MM.1S (cell line): ENCODE measurements around the gene IRX5.

Source experiments
- DNase-seq: peaks from one replicate; pipeline ENCODE4 v3.0.0-alpha.2; 2015
- H2AFZ ChIP-seq: fragments of 300-600 bp; sonication (generic); 2 replicates; pipeline ENCODE4 v1.6.0; 2016; ENCODE audit warnings: antibody characterized with exemption, low read length
- H3F3A ChIP-seq: fragments of 300-600 bp; sonication (generic); 2 replicates; pipeline ENCODE4 v1.6.1; 2016; ENCODE audit warnings: mild to moderate bottlenecking, antibody characterized with exemption, low read length, moderate library complexity, mixed read lengths; ENCODE audit not compliant: insufficient read depth
- H3K27ac ChIP-seq: fragments of 300-600 bp; sonication (generic); 2 replicates; pipeline ENCODE4 v1.5.1; 2016; ENCODE audit warnings: mild to moderate bottlenecking, low read length
- H3K27me3 ChIP-seq: fragments of 300-600 bp; sonication (generic); replicated peaks from 2 replicates; pipeline ENCODE4 v1.6.0; 2016; ENCODE audit warnings: low read length; ENCODE audit not compliant: insufficient read depth
- H3K36me3 ChIP-seq: fragments of 300-600 bp; sonication (generic); replicated peaks from 2 replicates; pipeline ENCODE4 v1.6.1; 2016; ENCODE audit warnings: mild to moderate bottlenecking, low read length, mixed read lengths; ENCODE audit not compliant: insufficient read depth
- H3K4me1 ChIP-seq: fragments of 300-600 bp; sonication (generic); 2 replicates; pipeline ENCODE4 v1.6.1; 2016; ENCODE audit warnings: low read length, mixed read lengths
- H3K4me2 ChIP-seq: fragments of 300-600 bp; sonication (generic); 2 replicates; pipeline ENCODE4 v1.6.0; 2016; ENCODE audit warnings: low read depth, low read length
- H3K4me3 ChIP-seq: fragments of 300-600 bp; sonication (generic); 2 replicates; pipeline ENCODE4 v1.5.1; 2016; ENCODE audit warnings: low read length, mixed read lengths
- H3K79me2 ChIP-seq: fragments of 300-600 bp; sonication (generic); 2 replicates; pipeline ENCODE4 v1.6.1; 2016; ENCODE audit warnings: mixed run types, low read length, mixed read lengths
- H3K9ac ChIP-seq: fragments of 300-600 bp; sonication (generic); 2 replicates; pipeline ENCODE4 v1.6.1; 2016; ENCODE audit warnings: low read length, mixed read lengths
- H3K9me2 ChIP-seq: fragments of 300-600 bp; sonication (generic); replicated peaks from 2 replicates; pipeline ENCODE4 v1.6.1; 2016; ENCODE audit warnings: mild to moderate bottlenecking, low read length, mixed read lengths; ENCODE audit not compliant: insufficient read depth
- H3K9me3 ChIP-seq: fragments of 300-600 bp; sonication (generic); replicated peaks from 2 replicates; pipeline ENCODE4 v1.6.1; 2016; ENCODE audit warnings: mild to moderate bottlenecking, low read length, mixed read lengths; ENCODE audit not compliant: insufficient read depth
- H4K20me1 ChIP-seq: fragments of 300-600 bp; sonication (generic); 2 replicates; pipeline ENCODE4 v1.6.1; 2016; ENCODE audit warnings: mild to moderate bottlenecking, low read length, moderate library complexity, mixed read lengths; ENCODE audit not compliant: insufficient read depth
- EZH2 ChIP-seq: fragments of 300-600 bp; sonication (generic); optimal IDR thresholded peaks from 2 replicates; pipeline ENCODE3; 2017; ENCODE audit warnings: low read depth, mild to moderate bottlenecking, antibody characterized with exemption, low read length, mixed read lengths
- EZH2phosphoT487 ChIP-seq: fragments of 300-600 bp; sonication (generic); IDR thresholded peaks from 2 replicates; pipeline ENCODE4 v1.6.1; 2018; ENCODE audit warnings: antibody characterized with exemption, low read length
- TF ChIP-seq, protein P1 (sequence below): fragments of 300-600 bp; sonication (generic); IDR thresholded peaks from 2 replicates; pipeline ENCODE4 v1.5.1; 2016; ENCODE audit warnings: antibody characterized with exemption, low read length, mixed read lengths

IRX5 gene

DNA sequence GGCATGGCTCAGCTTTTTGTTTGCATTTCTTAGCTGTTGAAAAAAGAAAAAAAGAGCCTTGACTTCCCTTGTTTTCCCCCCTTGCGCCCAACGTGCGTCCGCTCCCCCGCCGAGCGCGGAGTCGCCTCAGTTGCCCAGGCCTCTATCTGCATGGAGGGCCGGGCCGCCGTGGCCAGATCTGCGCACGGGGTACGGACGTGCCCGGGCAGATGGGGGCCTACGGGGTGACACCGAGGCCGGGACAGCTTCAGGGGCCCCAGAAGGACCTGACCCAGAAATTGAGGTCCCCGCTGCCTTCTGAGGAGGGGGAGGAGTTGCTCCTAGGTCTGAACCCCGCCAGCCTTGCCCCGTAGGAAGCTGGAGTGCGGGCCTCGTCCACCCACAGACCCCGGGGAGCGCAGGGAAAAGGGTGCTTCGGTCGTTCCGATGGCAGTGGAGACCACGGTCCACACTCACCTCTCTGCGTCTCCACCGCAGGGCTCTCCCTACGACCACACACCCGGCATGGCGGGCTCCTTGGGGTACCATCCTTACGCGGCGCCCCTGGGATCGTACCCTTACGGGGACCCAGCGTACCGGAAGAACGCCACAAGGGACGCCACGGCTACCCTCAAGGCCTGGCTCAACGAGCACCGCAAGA is 1.5 kb downstream of the IRX5 start:
- H3K4me1 ChIP-seq, result no peaks in the 10 kb centered on the region
- no peak for TF ChIP-seq EZH2phosphoT487
- TF ChIP-seq, protein P1, sequence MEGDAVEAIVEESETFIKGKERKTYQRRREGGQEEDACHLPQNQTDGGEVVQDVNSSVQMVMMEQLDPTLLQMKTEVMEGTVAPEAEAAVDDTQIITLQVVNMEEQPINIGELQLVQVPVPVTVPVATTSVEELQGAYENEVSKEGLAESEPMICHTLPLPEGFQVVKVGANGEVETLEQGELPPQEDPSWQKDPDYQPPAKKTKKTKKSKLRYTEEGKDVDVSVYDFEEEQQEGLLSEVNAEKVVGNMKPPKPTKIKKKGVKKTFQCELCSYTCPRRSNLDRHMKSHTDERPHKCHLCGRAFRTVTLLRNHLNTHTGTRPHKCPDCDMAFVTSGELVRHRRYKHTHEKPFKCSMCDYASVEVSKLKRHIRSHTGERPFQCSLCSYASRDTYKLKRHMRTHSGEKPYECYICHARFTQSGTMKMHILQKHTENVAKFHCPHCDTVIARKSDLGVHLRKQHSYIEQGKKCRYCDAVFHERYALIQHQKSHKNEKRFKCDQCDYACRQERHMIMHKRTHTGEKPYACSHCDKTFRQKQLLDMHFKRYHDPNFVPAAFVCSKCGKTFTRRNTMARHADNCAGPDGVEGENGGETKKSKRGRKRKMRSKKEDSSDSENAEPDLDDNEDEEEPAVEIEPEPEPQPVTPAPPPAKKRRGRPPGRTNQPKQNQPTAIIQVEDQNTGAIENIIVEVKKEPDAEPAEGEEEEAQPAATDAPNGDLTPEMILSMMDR, result no peak
- H3K9ac ChIP-seq, result no peak overlapping the region
- no peaks in the 10 kb centered on the region for H3K9me3 ChIP-seq
- no peak overlapping the region for H2AFZ ChIP-seq
- H3K27me3 ChIP-seq, result no peaks in the 10 kb centered on the region
- H3K36me3 ChIP-seq, result no peaks in the 10 kb centered on the region
- peak overlapping the region; percentile 68 for H3K4me3 ChIP-seq
- no peaks in the 10 kb centered on the region for H4K20me1 ChIP-seq
- no peak for DNase-seq
- no peak overlapping the region for H3K27ac ChIP-seq
- H3K79me2 ChIP-seq, result peaks cover 22% of the 10 kb centered on the region
- H3K4me2 ChIP-seq, result peak overlapping the region; percentile 43
- H3K9me2 ChIP-seq, result no peaks in the 10 kb centered on the region
- H3F3A ChIP-seq, result peaks cover 26% of the 10 kb centered on the region

- peaks cover 15% of the 10 kb centered on the region for H3K79me2 ChIP-seq
- H3K4me1 ChIP-seq, result no peaks in the 10 kb centered on the region
- H3K27me3 ChIP-seq, result no peaks in the 10 kb centered on the region
- H3K9me2 ChIP-seq, result no peaks in the 10 kb centered on the region
- no peaks in the 10 kb centered on the region for H4K20me1 ChIP-seq
- H3K4me3 ChIP-seq, result no peak overlapping the region
- H3K4me2 ChIP-seq, result no peak overlapping the region
- H3K9me3 ChIP-seq, result no peaks in the 10 kb centered on the region
- DNase-seq, result no peak
- H2AFZ ChIP-seq, result no peak overlapping the region
- no peak overlapping the region for H3K9ac ChIP-seq
- TF ChIP-seq EZH2phosphoT487, result no peak
- TF ChIP-seq, protein P1, result no peak
- TF ChIP-seq EZH2, result no peak
- H3F3A ChIP-seq, result peaks cover 19% of the 10 kb centered on the region
- H3K36me3 ChIP-seq, result no peaks in the 10 kb centered on the region
- no peak overlapping the region for H3K27ac ChIP-seq
Measured at GRCh38 chr16:54932737-54933254, 2.1 kb downstream of the IRX5 start.

GRCh38 chr16:54933281-54934011 is 2.8 kb downstream of the IRX5 start:
- H3K27me3 ChIP-seq, result no peaks in the 10 kb centered on the region
- no peak overlapping the region for H2AFZ ChIP-seq
- TF ChIP-seq EZH2 (no peak), EZH2phosphoT487 (no peak)
- TF ChIP-seq, protein P1, result no peak
- H3K36me3 ChIP-seq, result no peaks in the 10 kb centered on the region
- H3K4me1 ChIP-seq, result no peaks in the 10 kb centered on the region
- no peaks in the 10 kb centered on the region for H4K20me1 ChIP-seq
- H3K27ac ChIP-seq, result no peak overlapping the region
- no peak for DNase-seq
- H3K9ac ChIP-seq, result no peak overlapping the region
- no peaks in the 10 kb centered on the region for H3K9me2 ChIP-seq
- peaks cover 13% of the 10 kb centered on the region for H3K79me2 ChIP-seq
- H3K9me3 ChIP-seq, result no peaks in the 10 kb centered on the region
- H3F3A ChIP-seq, result peaks cover 16% of the 10 kb centered on the region
- no peak overlapping the region for H3K4me2 ChIP-seq
- H3K4me3 ChIP-seq, result no peak overlapping the region
